ENCODE measurements around the gene NCOA7.
A peak's percentile ranks its signal among the peaks of the same experiment; 100 is the strongest.
"Not testable (repeated sequence)": the region's sequence is repeated elsewhere in the genome, so short reads cannot be mapped to it uniquely, and the experiment has no call there.

The NCOA7 gene

GRCh38 chr6:125871365-125871764, 80.6 kb downstream of the NCOA7 start:
- no peak for DNase-seq

- DNase-seq: no peak
Measured at GRCh38 chr6:125872259-125872921, 81.6 kb downstream of the NCOA7 start.

- DNase-seq: no peak
Measured at GRCh38 chr6:125882243-125882642, 91.5 kb downstream of the NCOA7 start.

- no peak for DNase-seq
Measured at GRCh38 chr6:125884634-125885371, 94.0 kb downstream of the NCOA7 start.

- no peak for DNase-seq
Measured at GRCh38 chr6:125886021-125886420, 95.3 kb downstream of the NCOA7 start.

GRCh38 chr6:125886914-125887313, 96.2 kb downstream of the NCOA7 start:
- no peak for DNase-seq

GRCh38 chr6:125887372-125887771, 96.6 kb downstream of the NCOA7 start:
- no peak for DNase-seq

GRCh38 chr6:125888989-125889656, 98.4 kb downstream of the NCOA7 start:
- peak in 1 of 5 donors; percentile 38 for DNase-seq

GRCh38 chr6:125899726-125900182, 109.0 kb downstream of the NCOA7 start:
- DNase-seq: no peak

- DNase-seq: peak in 1 of 5 donors; percentile 73
Measured at GRCh38 chr6:125904871-125905270, 114.1 kb downstream of the NCOA7 start.

- peak; percentile 17 to 46 (median 24) for DNase-seq
Measured at GRCh38 chr6:125906158-125906998, 115.6 kb downstream of the NCOA7 start.

- peak in 1 of 5 donors; percentile 73 for DNase-seq
Measured at GRCh38 chr6:125910527-125910926, 119.8 kb downstream of the NCOA7 start.

GRCh38 chr6:125911051-125911451, 120.3 kb downstream of the NCOA7 start:
- not testable (repeated sequence) for DNase-seq

GRCh38 chr6:125912430-125912829, 121.7 kb downstream of the NCOA7 start:
- not testable (repeated sequence) for DNase-seq

GRCh38 chr6:125913145-125913544, 122.4 kb downstream of the NCOA7 start:
- no peak for DNase-seq

- DNase-seq: no peak
Measured at GRCh38 chr6:125913864-125914351, 123.1 kb downstream of the NCOA7 start.

- no peak for DNase-seq
Measured at GRCh38 chr6:125918230-125918629, 127.5 kb downstream of the NCOA7 start.

- peak; percentile 17 to 90 (median 35) for DNase-seq
Measured at GRCh38 chr6:125918681-125919566, 128.2 kb downstream of the NCOA7 start.

GRCh38 chr6:125919618-125920017, 128.9 kb downstream of the NCOA7 start:
- no peak for DNase-seq

- DNase-seq: no peak
Measured at GRCh38 chr6:125922322-125922860, 131.6 kb downstream of the NCOA7 start.

GRCh38 chr6:125923366-125923877, 132.7 kb downstream of the NCOA7 start:
- DNase-seq: no peak

Data from T-helper 1 cell (primary cell).